ENCODE results near the gene PRSS3. TPM values are rescaled to one million over a fixed set of nuclear protein-coding genes. Genes with fewer than 3 reads are reported as not detected.
"Not testable (repeated sequence)": the region's sequence is repeated elsewhere in the genome, so short reads cannot be mapped to it uniquely, and the experiment has no call there.

PRSS3 gene
- total RNA-seq, 1 experiment from 2014 or later = not detected

- no peak for DNase-seq (ENCODE audit: low spot score)
Observed at GRCh38 chr9:33818167-33818846, 22.9 kb downstream of the PRSS3 start.

- no peak for DNase-seq (ENCODE audit: low spot score)
Observed at GRCh38 chr9:33818847-33819500, 23.6 kb downstream of the PRSS3 start.

GRCh38 chr9:33820231-33820745 lies 24.9 kb downstream of the PRSS3 start:
- no peak for DNase-seq (ENCODE audit: low spot score)

DNA sequence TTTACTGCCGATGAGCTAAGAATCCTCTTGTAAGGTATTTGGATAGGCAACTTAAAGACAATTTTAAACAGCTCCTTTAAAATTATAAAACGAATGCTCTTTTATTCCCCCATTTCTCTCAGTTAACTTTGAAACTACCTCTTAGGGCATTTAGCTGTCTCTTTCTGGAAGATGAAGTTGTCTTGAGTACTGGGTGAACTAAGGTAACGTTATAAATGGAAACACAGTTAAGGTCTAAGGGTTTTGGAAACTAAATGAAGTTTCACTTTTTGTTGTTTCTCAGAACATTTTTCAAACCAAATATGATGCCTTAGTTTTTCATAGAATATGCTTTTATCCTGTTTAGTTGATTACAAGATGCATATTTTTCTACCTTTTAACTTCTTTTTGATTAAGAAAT lies 28.4 kb downstream of the PRSS3 start:
- no peak for DNase-seq (ENCODE audit: low spot score)

DNA sequence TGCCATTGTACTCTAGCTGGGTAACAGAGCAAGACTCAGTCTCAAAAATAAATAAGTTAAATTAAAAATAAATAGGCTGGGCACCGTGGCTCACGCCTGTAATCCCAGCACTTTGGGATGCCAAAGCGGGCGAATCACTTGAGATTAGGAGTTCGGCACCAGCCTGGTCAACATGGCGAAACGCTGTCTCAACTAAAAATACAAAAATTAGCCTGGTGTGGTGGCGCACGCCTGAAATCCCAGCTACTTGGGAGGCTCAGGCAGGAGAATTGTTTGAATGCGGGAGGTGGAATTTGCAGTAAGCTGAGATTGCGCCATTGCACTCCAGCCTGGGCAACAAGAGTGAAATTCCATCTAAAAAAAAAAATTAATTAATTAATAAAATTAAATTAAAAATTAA lies 31.9 kb downstream of the PRSS3 start:
- not testable (repeated sequence) for DNase-seq (ENCODE audit: low spot score)

GRCh38 chr9:33829641-33830230 lies 34.4 kb downstream of the PRSS3 start:
- DNase-seq (ENCODE audit: low spot score) = not testable (repeated sequence)

- no peak for DNase-seq (ENCODE audit: low spot score)
Observed at GRCh38 chr9:33835625-33836260, 40.4 kb downstream of the PRSS3 start.

- DNase-seq (ENCODE audit: low spot score) = peak; percentile 42
Observed at GRCh38 chr9:33836261-33836660, 40.9 kb downstream of the PRSS3 start.

GRCh38 chr9:33837138-33837537 lies 41.8 kb downstream of the PRSS3 start:
- no peak for DNase-seq (ENCODE audit: low spot score)

DNA sequence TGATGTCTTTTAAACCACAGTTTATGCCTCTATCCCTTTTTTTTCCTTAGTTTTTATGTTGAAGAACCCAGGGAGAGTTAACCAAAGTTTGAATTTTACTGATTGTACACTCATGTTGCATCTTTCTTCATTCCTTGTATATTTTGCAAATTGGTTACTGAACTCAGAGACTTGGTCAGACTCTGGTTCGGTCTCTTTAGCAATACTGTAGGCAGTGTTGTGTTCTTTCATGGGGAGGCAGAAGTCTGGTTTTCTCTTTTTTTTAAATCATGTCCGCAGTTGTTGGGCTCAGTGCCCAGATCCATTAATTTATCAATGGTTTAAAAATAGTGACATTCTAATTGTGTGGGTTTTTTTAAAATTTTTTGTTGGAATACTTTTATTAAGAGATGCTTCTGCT lies 45.0 kb downstream of the PRSS3 start:
- no peak for DNase-seq (ENCODE audit: low spot score)

DNA sequence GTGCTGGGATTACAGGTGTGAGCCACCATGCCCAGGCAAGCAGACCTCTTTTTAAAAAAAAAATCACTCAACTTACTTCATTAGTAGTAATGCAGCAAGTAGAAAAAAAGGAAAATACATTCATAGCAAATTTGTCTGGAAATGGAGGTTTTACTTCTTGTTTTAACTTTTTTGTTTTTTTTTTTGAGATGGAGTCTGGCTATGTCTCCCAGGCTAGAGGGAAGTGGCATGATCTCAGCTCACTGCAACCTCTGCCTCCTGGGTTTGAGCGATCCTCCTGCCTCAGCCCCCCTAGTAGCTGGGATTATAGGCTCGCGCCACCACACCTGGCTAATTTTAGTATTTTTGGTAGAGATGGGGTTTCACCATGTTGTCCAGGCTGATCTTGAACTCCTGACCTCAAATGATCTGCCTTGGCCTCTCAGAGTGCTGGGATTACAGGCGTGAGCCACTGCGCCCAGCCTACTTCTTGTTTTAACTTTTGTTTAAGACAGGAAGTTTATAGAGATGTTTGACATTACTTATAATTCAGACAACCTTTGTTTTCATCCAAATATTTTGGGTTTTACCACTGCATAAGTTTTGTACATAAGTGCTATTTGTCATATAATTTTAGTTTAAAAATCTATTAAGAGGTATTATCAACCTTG lies 48.1 kb downstream of the PRSS3 start:
- DNase-seq (ENCODE audit: low spot score) = no peak

- DNase-seq (ENCODE audit: low spot score) = no peak
Observed at GRCh38 chr9:33846231-33846630, 50.9 kb downstream of the PRSS3 start.

GRCh38 chr9:33847894-33848205 lies 52.5 kb downstream of the PRSS3 start:
- DNase-seq (ENCODE audit: low spot score) = not testable (repeated sequence)

Other genes starting within 250 kb of the PRSS3 start
- gene UBE2R2, start 21.6 kb downstream of the PRSS3 start, total RNA-seq (2014; rRNA removed; shearing (Covaris generic)) = 23.8 and 27.6 TPM in 2 replicates

All from H4 (cell line).